ENCODE results near the gene ARVCF.

DNA sequence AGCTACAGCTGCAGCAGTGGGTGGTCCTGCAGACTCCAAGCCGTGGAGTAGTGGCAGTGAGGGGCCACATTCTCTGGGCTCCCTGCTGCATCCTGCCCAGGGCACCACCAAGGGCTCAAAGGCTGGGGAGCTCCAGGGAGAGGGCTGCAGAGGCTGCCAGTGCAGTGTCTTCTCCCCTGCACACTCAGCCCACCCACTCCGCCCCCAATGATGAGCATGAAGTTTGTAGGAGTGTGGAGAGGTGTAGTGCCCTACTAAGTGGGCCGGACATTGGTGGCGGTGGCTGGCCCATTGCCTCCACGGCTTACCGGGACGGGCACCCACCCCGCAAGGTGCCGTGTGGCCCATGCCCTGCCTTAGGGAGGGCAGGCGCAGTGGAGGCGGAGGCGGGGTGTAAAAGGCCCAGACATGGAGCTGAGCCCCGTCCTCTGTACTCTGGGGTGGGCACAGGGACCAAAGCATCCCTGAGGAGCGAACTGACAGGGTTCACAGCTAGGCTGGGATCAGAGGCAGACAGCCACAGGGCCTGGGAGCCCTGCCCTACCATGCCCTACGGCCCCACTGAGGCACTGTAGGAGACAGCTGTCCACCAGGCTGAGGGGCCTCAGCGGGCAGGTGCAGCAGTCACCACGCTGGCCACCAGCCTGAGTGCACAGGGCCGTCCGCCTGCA lies 18.9 kb downstream of the ARVCF start:
- TF ChIP-seq EZH2 (IDR thresholded peaks at IDR 0.05; ENCODE audit: borderline replicate concordance, low read length), result no peak
- TF ChIP-seq, protein P1, sequence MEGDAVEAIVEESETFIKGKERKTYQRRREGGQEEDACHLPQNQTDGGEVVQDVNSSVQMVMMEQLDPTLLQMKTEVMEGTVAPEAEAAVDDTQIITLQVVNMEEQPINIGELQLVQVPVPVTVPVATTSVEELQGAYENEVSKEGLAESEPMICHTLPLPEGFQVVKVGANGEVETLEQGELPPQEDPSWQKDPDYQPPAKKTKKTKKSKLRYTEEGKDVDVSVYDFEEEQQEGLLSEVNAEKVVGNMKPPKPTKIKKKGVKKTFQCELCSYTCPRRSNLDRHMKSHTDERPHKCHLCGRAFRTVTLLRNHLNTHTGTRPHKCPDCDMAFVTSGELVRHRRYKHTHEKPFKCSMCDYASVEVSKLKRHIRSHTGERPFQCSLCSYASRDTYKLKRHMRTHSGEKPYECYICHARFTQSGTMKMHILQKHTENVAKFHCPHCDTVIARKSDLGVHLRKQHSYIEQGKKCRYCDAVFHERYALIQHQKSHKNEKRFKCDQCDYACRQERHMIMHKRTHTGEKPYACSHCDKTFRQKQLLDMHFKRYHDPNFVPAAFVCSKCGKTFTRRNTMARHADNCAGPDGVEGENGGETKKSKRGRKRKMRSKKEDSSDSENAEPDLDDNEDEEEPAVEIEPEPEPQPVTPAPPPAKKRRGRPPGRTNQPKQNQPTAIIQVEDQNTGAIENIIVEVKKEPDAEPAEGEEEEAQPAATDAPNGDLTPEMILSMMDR (conservative IDR thresholded peaks at IDR 0.05 in 1 of 2, IDR thresholded peaks at IDR 0.05 in 1 of 2; ENCODE audit: extremely low read depth in 1 of 2, insufficient read depth in 1 of 2, low read depth in 1 of 2, low read length in 2 of 2), result no peak

Measured in mammary epithelial cell (primary cell).